Measurements from ENCODE around the gene TRMT5. TPM values are rescaled to one million over a fixed set of nuclear protein-coding genes. Genes with fewer than 3 reads are reported as not detected.

TRMT5 gene
- total and polyA plus RNA-seq, 12 donors = 3.8 to 16.8 (median 11.5) TPM

DNA sequence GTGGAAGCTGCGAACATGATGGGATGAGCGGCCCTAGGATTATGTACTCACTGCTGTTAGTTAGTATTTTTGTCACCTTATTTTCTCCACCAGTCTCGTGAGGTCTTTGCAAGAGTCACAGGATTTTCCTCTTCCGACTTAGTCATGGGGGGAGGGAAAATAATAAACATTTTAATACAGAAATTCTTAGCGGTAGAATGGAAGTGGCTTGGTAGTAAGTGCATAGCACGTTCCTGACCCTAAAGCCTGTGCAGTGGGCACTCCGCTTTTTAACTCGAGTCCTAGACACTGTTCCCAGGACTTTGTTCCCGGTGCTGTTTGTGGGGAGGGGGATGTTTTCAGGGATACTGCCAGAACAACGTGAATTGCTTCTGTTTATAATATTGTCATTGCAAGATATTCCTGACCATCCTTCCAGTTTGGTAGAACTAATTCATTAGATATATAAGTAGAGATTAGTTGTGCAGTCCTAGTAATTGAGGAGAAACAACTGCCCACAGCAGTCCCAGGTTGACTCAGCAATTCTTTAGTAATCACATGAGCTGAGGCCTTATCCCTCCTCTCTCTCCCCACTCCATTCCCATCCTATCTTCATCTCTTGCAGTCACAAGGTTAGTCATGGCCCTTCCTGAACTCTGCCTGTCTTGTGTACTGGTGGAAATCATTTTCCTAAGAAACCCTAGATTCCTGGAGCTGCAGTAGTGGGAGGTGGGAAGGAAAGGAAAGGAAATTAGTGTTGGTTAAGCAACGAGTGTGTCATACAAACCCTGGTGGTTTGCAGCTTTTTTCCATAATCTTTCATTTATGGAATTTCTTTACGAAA is 965 bp upstream of the TRMT5 start:
- intact Hi-C loops (cut with DNase I) = loop anchor here in 1 of 2 donors (5.0 kb wide), 1 partner anchor 250 kb away; the partner anchor contains the start of gene MNAT1
- WGBS, 4 donors = 11 to 13% (median 12%) methylated on average over 12 of the region's 12 CpGs
- Histone ChIP-seq H3K36me3 (replicated peaks in 1 of 2) (peaks cover 0 to 7% of the 10 kb centered on the region in 2 donors), H3K4me1 (replicated peaks in 1 of 2) (peaks cover 0 to 42% of the 10 kb centered on the region in 2 donors), H3K4me3 (peak overlapping the region; percentile 13 to 89 (median 76)), H3K9me3 (replicated peaks in 1 of 3) (no peaks in the 10 kb centered on the region), H3K27me3 (no peaks in the 10 kb centered on the region), H3K27ac (peak overlapping the region in 4 of 5 donors; percentile 50 to 90 (median 79))
- TF ChIP-seq, protein P1, sequence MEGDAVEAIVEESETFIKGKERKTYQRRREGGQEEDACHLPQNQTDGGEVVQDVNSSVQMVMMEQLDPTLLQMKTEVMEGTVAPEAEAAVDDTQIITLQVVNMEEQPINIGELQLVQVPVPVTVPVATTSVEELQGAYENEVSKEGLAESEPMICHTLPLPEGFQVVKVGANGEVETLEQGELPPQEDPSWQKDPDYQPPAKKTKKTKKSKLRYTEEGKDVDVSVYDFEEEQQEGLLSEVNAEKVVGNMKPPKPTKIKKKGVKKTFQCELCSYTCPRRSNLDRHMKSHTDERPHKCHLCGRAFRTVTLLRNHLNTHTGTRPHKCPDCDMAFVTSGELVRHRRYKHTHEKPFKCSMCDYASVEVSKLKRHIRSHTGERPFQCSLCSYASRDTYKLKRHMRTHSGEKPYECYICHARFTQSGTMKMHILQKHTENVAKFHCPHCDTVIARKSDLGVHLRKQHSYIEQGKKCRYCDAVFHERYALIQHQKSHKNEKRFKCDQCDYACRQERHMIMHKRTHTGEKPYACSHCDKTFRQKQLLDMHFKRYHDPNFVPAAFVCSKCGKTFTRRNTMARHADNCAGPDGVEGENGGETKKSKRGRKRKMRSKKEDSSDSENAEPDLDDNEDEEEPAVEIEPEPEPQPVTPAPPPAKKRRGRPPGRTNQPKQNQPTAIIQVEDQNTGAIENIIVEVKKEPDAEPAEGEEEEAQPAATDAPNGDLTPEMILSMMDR (IDR thresholded peaks at IDR 0.05) = no peak
- TF ChIP-seq POLR2A (IDR thresholded peaks at IDR 0.05) = no peak
- peak in 3 of 7 donors; percentile 12 to 23 (median 15) for DNase-seq

DNA sequence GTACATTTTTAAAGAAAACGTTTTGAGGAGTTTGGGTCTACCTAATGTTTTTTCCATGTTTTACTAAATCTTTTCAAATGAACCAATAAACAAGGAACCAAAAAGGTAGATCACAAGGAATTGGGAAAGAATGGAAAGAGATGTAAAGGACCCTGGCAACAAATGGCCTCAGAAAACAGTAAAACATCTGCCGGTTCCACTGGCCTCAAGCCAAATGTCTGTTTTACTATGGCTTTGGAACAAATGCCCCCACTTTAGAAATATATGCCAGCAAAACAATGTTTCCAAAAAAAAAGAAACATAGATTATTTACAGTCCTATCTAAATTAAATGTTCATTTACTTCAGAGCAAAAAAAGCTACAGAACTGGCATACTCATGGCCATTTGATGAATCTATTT is 3.0 kb downstream of the TRMT5 start:
- peaks cover 0 to 18% of the 10 kb centered on the region in 2 donors for H3K36me3 ChIP-seq (replicated peaks in 1 of 2)
- H3K4me3 ChIP-seq = no peak overlapping the region
- WGBS, 4 donors = 54 to 66% (median 60%) methylated on average over 2 of the region's 2 CpGs
- no peaks in the 10 kb centered on the region for H3K9me3 ChIP-seq (replicated peaks in 1 of 3)
- H3K27ac ChIP-seq = no peak overlapping the region
- no peak for DNase-seq
- intact Hi-C loops (cut with DNase I) = no loop called here
- H3K27me3 ChIP-seq = no peaks in the 10 kb centered on the region
- peaks cover 0 to 35% of the 10 kb centered on the region in 2 donors for H3K4me1 ChIP-seq (replicated peaks in 1 of 2)
- TF ChIP-seq, protein P1 (IDR thresholded peaks at IDR 0.05) = no peak

DNA sequence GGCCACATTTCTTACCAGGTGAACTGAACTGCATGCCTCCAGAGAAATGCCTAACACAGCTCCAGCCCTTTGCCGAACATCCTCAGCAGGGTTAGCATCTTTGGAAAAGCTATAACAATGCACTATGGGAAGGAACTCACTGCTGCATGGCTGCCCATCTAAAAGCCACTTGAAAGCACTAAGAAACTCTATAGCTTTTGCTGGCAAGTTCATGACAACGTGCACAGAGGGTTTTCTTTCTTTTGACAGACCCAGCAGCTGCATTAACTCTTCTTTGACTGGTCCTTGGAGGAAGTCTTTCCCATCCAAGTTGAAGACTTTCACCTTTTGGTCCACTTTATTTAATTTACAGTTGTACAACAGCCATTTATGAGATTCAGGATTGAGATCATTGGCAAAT is 5.3 kb downstream of the TRMT5 start:
- Histone ChIP-seq H3K36me3 (replicated peaks in 1 of 2) (peaks cover 0 to 18% of the 10 kb centered on the region in 2 donors), H3K9me3 (replicated peaks in 1 of 3) (no peaks in the 10 kb centered on the region), H3K27ac (no peak overlapping the region), H3K27me3 (no peaks in the 10 kb centered on the region), H3K4me3 (no peak overlapping the region), H3K4me1 (replicated peaks in 1 of 2) (peaks cover 0 to 22% of the 10 kb centered on the region in 2 donors)
- WGBS, 4 donors = 49 to 63% (median 58%) methylated on average over 2 of the region's 2 CpGs
- DNase-seq = no peak
- intact Hi-C loops (cut with DNase I) = no loop called here
- TF ChIP-seq POLR2A (IDR thresholded peaks at IDR 0.05) = no peak
- TF ChIP-seq, protein P1 (IDR thresholded peaks at IDR 0.05) = no peak

DNA sequence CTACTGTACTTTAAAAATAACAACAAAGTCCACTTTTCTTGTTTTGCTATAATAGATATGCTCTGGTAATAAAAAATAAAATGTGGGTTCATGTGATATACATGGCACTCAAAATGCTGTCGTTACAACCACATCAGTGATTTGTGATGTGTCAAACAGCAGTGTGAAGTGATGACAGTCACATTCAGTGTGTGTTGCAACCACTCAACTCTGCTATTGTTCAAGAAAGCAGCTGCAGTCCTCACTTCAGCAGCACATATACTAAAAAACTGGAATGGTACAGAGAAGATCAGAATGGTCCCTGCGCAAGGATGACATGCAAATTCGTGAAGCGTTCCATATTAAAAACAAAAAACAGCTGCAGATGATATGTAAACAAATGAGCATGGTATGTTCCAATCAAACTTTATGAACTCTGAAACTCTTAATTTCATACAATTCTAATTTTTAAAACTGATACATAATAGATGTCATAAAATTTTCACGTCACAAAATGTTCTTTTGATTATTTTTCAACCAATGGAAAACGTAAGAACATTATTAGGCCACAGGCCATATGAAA is 6.7 kb downstream of the TRMT5 start:
- H3K9me3 ChIP-seq (replicated peaks in 1 of 3) = no peaks in the 10 kb centered on the region
- TF ChIP-seq, protein P1 (IDR thresholded peaks at IDR 0.05) = no peak
- TF ChIP-seq POLR2A (IDR thresholded peaks at IDR 0.05) = no peak
- no peaks in the 10 kb centered on the region for H3K27me3 ChIP-seq
- 90 to 92% (median 92%) methylated on average over 6 of the region's 6 CpGs for WGBS, 4 donors
- no peak overlapping the region for H3K4me3 ChIP-seq
- H3K4me1 ChIP-seq (replicated peaks in 1 of 2) = peaks cover 0 to 13% of the 10 kb centered on the region in 2 donors
- H3K36me3 ChIP-seq (replicated peaks in 1 of 2) = peaks cover 0 to 18% of the 10 kb centered on the region in 2 donors
- no peak for DNase-seq
- intact Hi-C loops (cut with DNase I) = no loop called here
- H3K27ac ChIP-seq = no peak overlapping the region

All from adrenal gland (tissue), 12 donors.